HCT116 (cell line): ENCODE measurements around the gene ORC5. TPM values are rescaled to one million over a fixed set of nuclear protein-coding genes. Genes with fewer than 3 reads are reported as not detected.

ENCODE experiments used
- ATAC-seq: fragments of 200-7000 bp; cut with Tn5 transposase; 2 replicates; pipeline ENCODE4 v1.9.1; 2020; ENCODE audit warnings: mild to moderate bottlenecking, moderate library complexity
- BruUV-seq: library from RNA; stranded (reverse); fragments of 400-500 nt; replicated peaks from 2 replicates; lab custom pipeline; 2021; lab: Mats Ljungman, UMichigan
- CTCF ChIA-PET: fragments of 300-600 bp; sonication (Branson Sonifier 250); formaldehyde crosslinking; loops from one replicate; lab custom pipeline; 2021; ENCODE audit warnings: antibody characterized with exemption; lab: Charles Lee
- POLR2A ChIA-PET: fragments of 300-600, 350-600 bp; sonication (Branson Sonifier 250); formaldehyde crosslinking; loops from one replicate; lab custom pipeline; 2021; ENCODE audit warnings: antibody characterized with exemption; lab: Charles Lee
- RAD21 ChIA-PET, 2 experiments: fragments of 300-600 bp; sonication (Branson Sonifier 250); formaldehyde crosslinking; loops; one replicate each; lab custom pipeline; 2023; ENCODE audit warnings: low total read pairs in 2 of 2; ENCODE audit not compliant: uncharacterized antibody in 2 of 2, unreplicated experiment in 2 of 2, low non-redundant PET in 1 of 2; lab: Charles Lee
- DNase-seq: peaks from one replicate; pipeline ENCODE4 v3.0.0-alpha.2; 2010; ENCODE audit warnings: low read depth, low spot score
- H2AFZ ChIP-seq: fragments of 200-600 bp; shearing (Covaris generic), sonication (generic); 2 replicates; pipeline ENCODE4 v1.6.1; 2017; ENCODE audit warnings: low read depth, mixed run types, mixed read lengths, antibody characterized with exemption, low read length; ENCODE audit not compliant: poor library complexity, severe bottlenecking
- H3K27ac ChIP-seq: 2 replicates; pipeline ENCODE4 v1.5.1; 2012; ENCODE audit warnings: low read depth, low read length
- H3K27me3 ChIP-seq: fragments of 200-600 bp; sonication (generic); 2 replicates; pipeline ENCODE4 v1.6.1; 2016; ENCODE audit warnings: mixed run types, low read length, mixed read lengths; ENCODE audit not compliant: insufficient read depth
- H3K36me3 ChIP-seq, 2 experiments: fragments of 200-500 bp in 1 of 2; fragments of 200-600 bp in 1 of 2; sonication (Bioruptor generic) in 1 of 2; sonication (generic) in 1 of 2; 2 replicates each; pipeline versions ENCODE4 v1.5.1 to v1.6.1; 2014 to 2016; ENCODE audit warnings: low read length in 2 of 2, inconsistent platforms in 1 of 2, mixed read lengths in 1 of 2, mixed run types in 1 of 2; ENCODE audit not compliant: insufficient read depth in 2 of 2, control insufficient read depth in 1 of 2
- H3K4me1 ChIP-seq, 2 experiments: fragments of 200-600 bp in 1 of 2; sonication (generic) in 1 of 2; 2 replicates each; pipeline versions ENCODE4 v1.5.1 to v1.6.1; 2012 to 2017; ENCODE audit warnings: low read length in 2 of 2, inconsistent platforms in 1 of 2, mild to moderate bottlenecking in 1 of 2, mixed read lengths in 1 of 2, mixed run types in 1 of 2, moderate library complexity in 1 of 2; ENCODE audit not compliant: insufficient read depth in 2 of 2, control insufficient read depth in 1 of 2
- H3K4me2 ChIP-seq: fragments of 200-600 bp; sonication (generic); 2 replicates; pipeline ENCODE4 v1.6.1; 2017; ENCODE audit warnings: mixed run types, low read length, mixed read lengths
- H3K4me3 ChIP-seq, 2 experiments: fragments of 200-600 bp in 1 of 2; sonication (generic) in 1 of 2; replicated peaks in 1 of 2; 2 replicates each; pipeline ENCODE4 v1.5.1; 2011 to 2016; ENCODE audit warnings: low read length in 2 of 2, control low read depth in 1 of 2, low read depth in 1 of 2, mild to moderate bottlenecking in 1 of 2, mixed read lengths in 1 of 2, mixed run types in 1 of 2
- H3K79me2 ChIP-seq: fragments of 200-600 bp; sonication (generic); 2 replicates; pipeline ENCODE4 v1.6.1; 2017; ENCODE audit warnings: mild to moderate bottlenecking, mixed run types, low read length, moderate library complexity, mixed read lengths; ENCODE audit not compliant: insufficient read depth
- H3K9ac ChIP-seq: fragments of 200-600 bp; sonication (generic); 2 replicates; pipeline ENCODE4 v1.6.1; 2016; ENCODE audit warnings: low read length, mixed read lengths
- H3K9me2 ChIP-seq: fragments of 200-600 bp; sonication (generic), shearing (Covaris generic); 2 replicates; pipeline ENCODE4 v1.6.1; 2017; ENCODE audit warnings: mixed run types, mild to moderate bottlenecking, moderate library complexity; ENCODE audit not compliant: insufficient read depth
- H3K9me3 ChIP-seq, 2 experiments: fragments of 200-500 bp in 1 of 2; fragments of 200-600 bp in 1 of 2; sonication (Bioruptor generic) in 1 of 2; sonication (generic) in 1 of 2; 2 replicates each; pipeline ENCODE4 v1.6.1; 2014 to 2017; ENCODE audit warnings: low read length in 2 of 2, mixed read lengths in 2 of 2, inconsistent platforms in 1 of 2, low read depth in 1 of 2, mild to moderate bottlenecking in 1 of 2, mixed run types in 1 of 2, moderate library complexity in 1 of 2; ENCODE audit not compliant: control insufficient read depth in 1 of 2, insufficient read depth in 1 of 2
- H4K20me1 ChIP-seq: fragments of 200-600 bp; sonication (generic), shearing (Covaris generic); 2 replicates; pipeline ENCODE4 v1.6.1; 2017; ENCODE audit warnings: mixed run types, mild to moderate bottlenecking, moderate library complexity; ENCODE audit not compliant: insufficient read depth
- CBX3 ChIP-seq: IDR thresholded peaks from 2 replicates; pipeline ENCODE4 v1.6.1; 2012; ENCODE audit warnings: low read depth
- EGR1 ChIP-seq: IDR thresholded peaks from 2 replicates; pipeline ENCODE4 v1.6.1; 2012; ENCODE audit warnings: low read depth
- ELF1 ChIP-seq: IDR thresholded peaks from 2 replicates; pipeline ENCODE4 v1.6.1; 2012; ENCODE audit warnings: low read depth, borderline replicate concordance
- EZH2 ChIP-seq: fragments of 200-600 bp; sonication (generic); IDR thresholded peaks from 2 replicates; pipeline ENCODE4 v1.6.1; 2017; ENCODE audit warnings: antibody characterized with exemption, mixed run types
- EZH2phosphoT487 ChIP-seq: fragments of 200-600 bp; IDR thresholded peaks from 2 replicates; pipeline ENCODE4 v1.6.1; 2018; ENCODE audit warnings: antibody characterized with exemption, borderline replicate concordance
- FOSL1 ChIP-seq: IDR thresholded peaks from 2 replicates; pipeline ENCODE4 v1.6.1; 2012; ENCODE audit warnings: low read depth
- JUND ChIP-seq: IDR thresholded peaks from 2 replicates; pipeline ENCODE4 v1.6.1; 2012
- POLR2A ChIP-seq: IDR thresholded peaks from 2 replicates; pipeline ENCODE4 v1.7.0; 2011; ENCODE audit warnings: borderline replicate concordance; ENCODE audit not compliant: insufficient read depth, insufficient read length; ENCODE audit errors: extremely low read depth
- POLR2AphosphoS5 ChIP-seq: IDR thresholded peaks from 2 replicates; pipeline ENCODE4 v1.6.1; 2011; ENCODE audit warnings: mild to moderate bottlenecking, low read depth, low read length, moderate library complexity
- RAD21 ChIP-seq: IDR thresholded peaks from 2 replicates; pipeline ENCODE4 v1.6.1; 2012; ENCODE audit warnings: low read depth, mild to moderate bottlenecking
- SIN3A ChIP-seq: IDR thresholded peaks from 2 replicates; pipeline ENCODE4 v1.6.1; 2012; ENCODE audit warnings: low read depth
- SP1 ChIP-seq: IDR thresholded peaks from 2 replicates; pipeline ENCODE4 v1.6.1; 2012; ENCODE audit warnings: low read depth
- SRF ChIP-seq: IDR thresholded peaks from 2 replicates; pipeline ENCODE4 v1.6.1; 2012; ENCODE audit warnings: low read depth
- YY1 ChIP-seq: IDR thresholded peaks from 2 replicates; pipeline ENCODE4 v1.6.1; 2011; ENCODE audit warnings: low read length, low read depth, moderate library complexity, mild to moderate bottlenecking; ENCODE audit not compliant: insufficient replicate concordance; ENCODE audit errors: extremely low read depth
- ZFX ChIP-seq: fragments of 450-650 bp; IDR thresholded peaks from 2 replicates; pipeline ENCODE4 v1.6.1; 2017
- intact Hi-C: fragments of 100-400 bp; cut with micrococcal nuclease; formaldehyde crosslinking; loops from 2 replicates; pipeline ENCODE4 v1.10.0; 2022
- total RNA-seq: library from RNA; stranded (reverse); gene quantifications from one replicate; pipeline ENCODE4 v1.2.1, GENCODE V29; 2021; ENCODE audit not compliant: unreplicated experiment
- TF ChIP-seq, protein P1 (sequence below): IDR thresholded peaks from 2 replicates; pipeline ENCODE4 v1.6.1; 2012
- TF ChIP-seq, protein P2 (sequence below): IDR thresholded peaks from 2 replicates; pipeline ENCODE4 v1.6.1; 2011; ENCODE audit warnings: mild to moderate bottlenecking, low read length, moderate library complexity; ENCODE audit not compliant: insufficient replicate concordance; ENCODE audit errors: extremely low read depth
- TF ChIP-seq, protein P3 (sequence below), 3 experiments: fragments of 200-600 bp in 1 of 3; sonication (generic) in 1 of 3; IDR thresholded peaks in 2 of 3; conservative IDR thresholded peaks in 1 of 3; 2 replicates each; pipeline ENCODE4 v1.5.1; 2012 to 2017; ENCODE audit warnings: low read depth in 2 of 3, low read length in 2 of 3, antibody characterized with exemption in 1 of 3, borderline replicate concordance in 1 of 3, control low read depth in 1 of 3, mild to moderate bottlenecking in 1 of 3, mixed read lengths in 1 of 3, mixed run types in 1 of 3, moderate library complexity in 1 of 3; ENCODE audit not compliant: insufficient read depth in 1 of 3
- TF ChIP-seq, protein P4 (sequence below): IDR thresholded peaks from 2 replicates; pipeline ENCODE4 v1.6.1; 2012
- TF ChIP-seq, protein P5 (sequence below): IDR thresholded peaks from 2 replicates; pipeline ENCODE4 v1.6.1; 2012; ENCODE audit warnings: low read depth

Gene ORC5
- total RNA-seq, 1 experiment from 2014 or later = 30.2 TPM

DNA sequence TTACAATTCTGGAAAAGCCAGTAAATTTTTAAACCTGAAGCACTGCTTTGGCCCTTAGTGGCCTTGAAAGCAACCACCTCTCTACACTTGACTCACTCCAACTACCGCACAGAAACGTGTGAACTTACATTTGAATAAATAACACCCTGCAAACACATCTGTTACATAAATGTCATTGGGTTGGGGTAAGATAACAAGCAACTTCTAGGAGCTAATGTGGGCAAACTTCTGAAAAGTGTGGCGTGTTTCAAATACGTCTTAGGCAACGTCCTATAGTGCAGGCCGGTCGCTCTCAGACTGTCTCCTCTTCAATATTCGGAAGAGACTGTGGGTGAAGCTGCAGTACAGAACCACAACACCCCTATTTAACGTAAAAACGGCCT is 474 bp downstream of the ORC5 start:
- Histone ChIP-seq H3K36me3 (peaks cover 14 to 17% of the 10 kb centered on the region in 2 experiments; a peak in 3 of 4 replicates), H3K79me2 (peaks cover 54% of the 10 kb centered on the region), H2AFZ (no peak overlapping the region), H3K4me1 (peaks cover 0 to 9% of the 10 kb centered on the region in 2 experiments; a peak in 3 of 4 replicates), H3K9me3 (no peaks in the 10 kb centered on the region)
- intact Hi-C loops = no loop called here
- RAD21 ChIA-PET = no interaction called here
- TF ChIP-seq JUND = no peak
- TF ChIP-seq, protein P1, sequence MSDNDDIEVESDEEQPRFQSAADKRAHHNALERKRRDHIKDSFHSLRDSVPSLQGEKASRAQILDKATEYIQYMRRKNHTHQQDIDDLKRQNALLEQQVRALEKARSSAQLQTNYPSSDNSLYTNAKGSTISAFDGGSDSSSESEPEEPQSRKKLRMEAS = no peak
- no peak for TF ChIP-seq ZFX
- TF ChIP-seq EZH2 = no peak
- no peak for TF ChIP-seq CBX3
- no peak for TF ChIP-seq EZH2phosphoT487
- no peak for TF ChIP-seq YY1
- no peak for TF ChIP-seq FOSL1
- TF ChIP-seq, protein P2, sequence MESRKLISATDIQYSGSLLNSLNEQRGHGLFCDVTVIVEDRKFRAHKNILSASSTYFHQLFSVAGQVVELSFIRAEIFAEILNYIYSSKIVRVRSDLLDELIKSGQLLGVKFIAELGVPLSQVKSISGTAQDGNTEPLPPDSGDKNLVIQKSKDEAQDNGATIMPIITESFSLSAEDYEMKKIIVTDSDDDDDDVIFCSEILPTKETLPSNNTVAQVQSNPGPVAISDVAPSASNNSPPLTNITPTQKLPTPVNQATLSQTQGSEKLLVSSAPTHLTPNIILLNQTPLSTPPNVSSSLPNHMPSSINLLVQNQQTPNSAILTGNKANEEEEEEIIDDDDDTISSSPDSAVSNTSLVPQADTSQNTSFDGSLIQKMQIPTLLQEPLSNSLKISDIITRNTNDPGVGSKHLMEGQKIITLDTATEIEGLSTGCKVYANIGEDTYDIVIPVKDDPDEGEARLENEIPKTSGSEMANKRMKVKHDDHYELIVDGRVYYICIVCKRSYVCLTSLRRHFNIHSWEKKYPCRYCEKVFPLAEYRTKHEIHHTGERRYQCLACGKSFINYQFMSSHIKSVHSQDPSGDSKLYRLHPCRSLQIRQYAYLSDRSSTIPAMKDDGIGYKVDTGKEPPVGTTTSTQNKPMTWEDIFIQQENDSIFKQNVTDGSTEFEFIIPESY = no peak
- TF ChIP-seq RAD21 = no peak
- TF ChIP-seq, protein P3, sequence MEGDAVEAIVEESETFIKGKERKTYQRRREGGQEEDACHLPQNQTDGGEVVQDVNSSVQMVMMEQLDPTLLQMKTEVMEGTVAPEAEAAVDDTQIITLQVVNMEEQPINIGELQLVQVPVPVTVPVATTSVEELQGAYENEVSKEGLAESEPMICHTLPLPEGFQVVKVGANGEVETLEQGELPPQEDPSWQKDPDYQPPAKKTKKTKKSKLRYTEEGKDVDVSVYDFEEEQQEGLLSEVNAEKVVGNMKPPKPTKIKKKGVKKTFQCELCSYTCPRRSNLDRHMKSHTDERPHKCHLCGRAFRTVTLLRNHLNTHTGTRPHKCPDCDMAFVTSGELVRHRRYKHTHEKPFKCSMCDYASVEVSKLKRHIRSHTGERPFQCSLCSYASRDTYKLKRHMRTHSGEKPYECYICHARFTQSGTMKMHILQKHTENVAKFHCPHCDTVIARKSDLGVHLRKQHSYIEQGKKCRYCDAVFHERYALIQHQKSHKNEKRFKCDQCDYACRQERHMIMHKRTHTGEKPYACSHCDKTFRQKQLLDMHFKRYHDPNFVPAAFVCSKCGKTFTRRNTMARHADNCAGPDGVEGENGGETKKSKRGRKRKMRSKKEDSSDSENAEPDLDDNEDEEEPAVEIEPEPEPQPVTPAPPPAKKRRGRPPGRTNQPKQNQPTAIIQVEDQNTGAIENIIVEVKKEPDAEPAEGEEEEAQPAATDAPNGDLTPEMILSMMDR (IDR thresholded peaks at IDR 0.05 in 2 of 3, conservative IDR thresholded peaks at IDR 0.05 in 1 of 3; ENCODE audit: borderline replicate concordance in 1 of 3, insufficient read depth in 1 of 3, low read depth in 2 of 3, low read length in 2 of 3) = no peak
- no peak for TF ChIP-seq SP1
- no peak for TF ChIP-seq ELF1
- TF ChIP-seq SIN3A = no peak
- TF ChIP-seq, protein P4, sequence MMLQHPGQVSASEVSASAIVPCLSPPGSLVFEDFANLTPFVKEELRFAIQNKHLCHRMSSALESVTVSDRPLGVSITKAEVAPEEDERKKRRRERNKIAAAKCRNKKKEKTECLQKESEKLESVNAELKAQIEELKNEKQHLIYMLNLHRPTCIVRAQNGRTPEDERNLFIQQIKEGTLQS = no peak
- TF ChIP-seq POLR2A = no peak
- TF ChIP-seq EGR1 = no peak
- TF ChIP-seq, protein P5, sequence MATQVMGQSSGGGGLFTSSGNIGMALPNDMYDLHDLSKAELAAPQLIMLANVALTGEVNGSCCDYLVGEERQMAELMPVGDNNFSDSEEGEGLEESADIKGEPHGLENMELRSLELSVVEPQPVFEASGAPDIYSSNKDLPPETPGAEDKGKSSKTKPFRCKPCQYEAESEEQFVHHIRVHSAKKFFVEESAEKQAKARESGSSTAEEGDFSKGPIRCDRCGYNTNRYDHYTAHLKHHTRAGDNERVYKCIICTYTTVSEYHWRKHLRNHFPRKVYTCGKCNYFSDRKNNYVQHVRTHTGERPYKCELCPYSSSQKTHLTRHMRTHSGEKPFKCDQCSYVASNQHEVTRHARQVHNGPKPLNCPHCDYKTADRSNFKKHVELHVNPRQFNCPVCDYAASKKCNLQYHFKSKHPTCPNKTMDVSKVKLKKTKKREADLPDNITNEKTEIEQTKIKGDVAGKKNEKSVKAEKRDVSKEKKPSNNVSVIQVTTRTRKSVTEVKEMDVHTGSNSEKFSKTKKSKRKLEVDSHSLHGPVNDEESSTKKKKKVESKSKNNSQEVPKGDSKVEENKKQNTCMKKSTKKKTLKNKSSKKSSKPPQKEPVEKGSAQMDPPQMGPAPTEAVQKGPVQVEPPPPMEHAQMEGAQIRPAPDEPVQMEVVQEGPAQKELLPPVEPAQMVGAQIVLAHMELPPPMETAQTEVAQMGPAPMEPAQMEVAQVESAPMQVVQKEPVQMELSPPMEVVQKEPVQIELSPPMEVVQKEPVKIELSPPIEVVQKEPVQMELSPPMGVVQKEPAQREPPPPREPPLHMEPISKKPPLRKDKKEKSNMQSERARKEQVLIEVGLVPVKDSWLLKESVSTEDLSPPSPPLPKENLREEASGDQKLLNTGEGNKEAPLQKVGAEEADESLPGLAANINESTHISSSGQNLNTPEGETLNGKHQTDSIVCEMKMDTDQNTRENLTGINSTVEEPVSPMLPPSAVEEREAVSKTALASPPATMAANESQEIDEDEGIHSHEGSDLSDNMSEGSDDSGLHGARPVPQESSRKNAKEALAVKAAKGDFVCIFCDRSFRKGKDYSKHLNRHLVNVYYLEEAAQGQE = no peak
- TF ChIP-seq POLR2AphosphoS5 = no peak
- TF ChIP-seq SRF = no peak
- TF ChIP-seq, all 23 proteins: peak for 0
- no peaks in the 10 kb centered on the region for H3K27me3 ChIP-seq
- H4K20me1 ChIP-seq = no peaks in the 10 kb centered on the region
- CTCF ChIA-PET = no interaction called here
- no peaks in the 10 kb centered on the region for H3K9me2 ChIP-seq
- DNase-seq = no peak
- peak overlapping the region; percentile 81 for H3K4me2 ChIP-seq
- POLR2A ChIA-PET = no interaction called here
- TSS peak; percentile 83 for BruUV-seq
- ATAC-seq = peak; percentile 46
- H3K9ac ChIP-seq = peak overlapping the region; percentile 93
- H3K27ac ChIP-seq = peak overlapping the region; percentile 24
- peak overlapping the region; percentile 87 to 91 for H3K4me3 ChIP-seq
